K562 (cell line): Measurements from ENCODE around the gene R3HDM1. TPM values are rescaled to one million over a fixed set of nuclear protein-coding genes. Genes with fewer than 3 reads are reported as not detected.
"Not testable (repeated sequence)": the region's sequence is repeated elsewhere in the genome, so short reads cannot be mapped to it uniquely, and the experiment has no call there.

Experiments
- ATAC-seq: fragments of 200-7000 bp; cut with Tn5 transposase; 3 replicates; pipeline ENCODE4 v1.9.1; 2020; ENCODE audit warnings: moderate library complexity
- BruUV-seq: library from RNA; stranded (reverse); fragments of 400-500 nt; replicated peaks from 2 replicates; lab custom pipeline; 2021; lab: Mats Ljungman, UMichigan
- CTCF ChIA-PET: fragments of 300-600 bp; formaldehyde crosslinking; extraction: SDS; loops from one replicate; lab custom pipeline; 2021; ENCODE audit warnings: low intra/inter-chr PET ratio; lab: Yijun Ruan, JAX
- POLR2A ChIA-PET: fragments of 300-600, 350-650 bp; sonication (Branson Sonifier 250); formaldehyde crosslinking; extraction: SDS; loops from one replicate; lab custom pipeline; 2021; ENCODE audit warnings: antibody characterized with exemption, inconsistent platforms; lab: Yijun Ruan, JAX
- DNase-seq, 4 experiments: peaks; one replicate each; pipeline versions ENCODE4 v3.0.0 to v3.0.0-alpha.2; 2011 to 2018; ENCODE audit warnings: low spot score in 3 of 4, mixed read lengths in 3 of 4; ENCODE audit errors: extremely low read depth in 1 of 4
- FAIRE-seq: peaks from 2 replicates; lab custom pipeline; 2011; peaks lifted over from hg19 to GRCh38; lab: Jason Lieb, UNC
- H2AFZ ChIP-seq: 2 replicates; pipeline ENCODE4 v1.6.0; 2011; ENCODE audit warnings: low read depth, low read length, control low read depth, inconsistent platforms
- H3K27ac ChIP-seq: fragments of 200-600 bp; 3 replicates; pipeline ENCODE4 v1.8.0; 2011; ENCODE audit warnings: low read depth, mild to moderate bottlenecking, control low read depth, inconsistent platforms, low read length, moderate library complexity, mixed read lengths; ENCODE audit errors: extremely low read depth
- H3K27me3 ChIP-seq, 2 experiments: fragments of 300-600 bp in 1 of 2; 2 replicates in 1 of 2; 3 replicates in 1 of 2; pipeline versions ENCODE4 v1.6.0 to v1.8.0; 2011; ENCODE audit warnings: inconsistent platforms in 2 of 2, low read length in 2 of 2, mild to moderate bottlenecking in 1 of 2, mixed read lengths in 1 of 2, moderate library complexity in 1 of 2; ENCODE audit not compliant: control insufficient read depth in 2 of 2, insufficient read depth in 2 of 2
- H3K36me3 ChIP-seq: fragments of 300-600 bp; 3 replicates; pipeline ENCODE4 v1.8.0; 2011; ENCODE audit warnings: mild to moderate bottlenecking, low read length, inconsistent platforms; ENCODE audit not compliant: control insufficient read depth, insufficient read depth
- H3K4me1 ChIP-seq, 2 experiments: fragments of 200-600 bp in 1 of 2; replicated peaks in 1 of 2; 2 replicates in 1 of 2; 3 replicates in 1 of 2; pipeline versions ENCODE4 v1.5.1 to v1.8.0; 2011; ENCODE audit warnings: inconsistent platforms in 2 of 2, low read length in 2 of 2, mild to moderate bottlenecking in 1 of 2, mixed read lengths in 1 of 2, moderate library complexity in 1 of 2; ENCODE audit not compliant: control insufficient read depth in 2 of 2, insufficient read depth in 2 of 2
- H3K4me2 ChIP-seq: 2 replicates; pipeline ENCODE4 v1.6.1; 2011; ENCODE audit warnings: low read length, control low read depth, inconsistent platforms, mixed read lengths; ENCODE audit not compliant: insufficient read depth
- H3K4me3 ChIP-seq: fragments of 200-600 bp; sonication (generic), shearing (Covaris generic); 2 replicates; pipeline ENCODE4 v1.5.1; 2016; ENCODE audit warnings: control low read depth, inconsistent platforms
- H3K79me2 ChIP-seq: fragments of 200-600 bp; 3 replicates; pipeline ENCODE4 v1.8.0; 2011; ENCODE audit warnings: low read length, inconsistent platforms; ENCODE audit not compliant: control insufficient read depth, insufficient read depth
- H3K9ac ChIP-seq, 2 experiments: 2 replicates each; pipeline versions ENCODE4 v1.6.0 to v1.6.1; 2011; ENCODE audit warnings: low read depth in 2 of 2, low read length in 2 of 2, control low read depth in 1 of 2, inconsistent platforms in 1 of 2, mild to moderate bottlenecking in 1 of 2, mixed read lengths in 1 of 2; ENCODE audit not compliant: insufficient read depth in 1 of 2
- H3K9me1 ChIP-seq: one replicate; pipeline ENCODE4 v1.6.0; 2011; ENCODE audit warnings: inconsistent platforms, mild to moderate bottlenecking, low read length, moderate library complexity; ENCODE audit not compliant: control insufficient read depth, insufficient read depth
- H3K9me3 ChIP-seq: replicated peaks from 2 replicates; pipeline ENCODE4 v1.5.1; 2011; ENCODE audit warnings: low read depth, low read length, inconsistent platforms; ENCODE audit not compliant: control insufficient read depth, insufficient read depth
- H4K20me1 ChIP-seq: replicated peaks from 2 replicates; pipeline ENCODE4 v1.6.1; 2011; ENCODE audit warnings: low read length, inconsistent platforms, mixed read lengths; ENCODE audit not compliant: control insufficient read depth, insufficient read depth
- CEBPB ChIP-seq: fragments of 450-650 bp; IDR thresholded peaks from 2 replicates; pipeline ENCODE4 v1.6.1; 2016; ENCODE audit warnings: missing genetic modification characterization, missing compliant biosample characterization
- CEBPG ChIP-seq, 3 experiments: fragments of 200-800 bp in 1 of 3; sonication (Bioruptor generic) in 1 of 3; sonication (generic) in 1 of 3; formaldehyde crosslinking in 1 of 3; IDR thresholded peaks in 2 of 3; conservative IDR thresholded peaks in 1 of 3; 2 replicates each; pipeline versions ENCODE4 v1.6.1 to v1.8.0; 2016 to 2022; ENCODE audit warnings: missing compliant biosample characterization in 2 of 3, missing genetic modification characterization in 2 of 3, mild to moderate bottlenecking in 1 of 3, missing genetic modification reagents in 1 of 3
- CREB5 ChIP-seq: fragments of 250-450 bp; sonication (Bioruptor Pico); IDR thresholded peaks from 2 replicates; pipeline ENCODE4 v1.5.0; 2020; ENCODE audit warnings: mild to moderate bottlenecking
- TRIM25 ChIP-seq: fragments of 450-650 bp; IDR thresholded peaks from 2 replicates; pipeline ENCODE4 v1.7.0; 2016; ENCODE audit warnings: borderline replicate concordance
- ZNF140 ChIP-seq: fragments of 250-450 bp; sonication (Bioruptor Pico); IDR thresholded peaks from 2 replicates; pipeline ENCODE4 v1.8.0; 2021; ENCODE audit warnings: moderate library complexity, mild to moderate bottlenecking, inconsistent platforms
- ZNF212 ChIP-seq: fragments of 450-650 bp; formaldehyde crosslinking; IDR thresholded peaks from 2 replicates; pipeline ENCODE4 v1.4.0; 2020; ENCODE audit warnings: mild to moderate bottlenecking
- ZNF282 ChIP-seq: sonication (generic); formaldehyde crosslinking; IDR thresholded peaks from 2 replicates; pipeline ENCODE4 v1.8.1; 2023; ENCODE audit warnings: missing genetic modification reagents
- WGBS: fragments of 100-300 bp; shearing (Covaris generic); methylation state at CpG from one replicate; pipeline ENCODE4 v1.1.6; 2016; ENCODE audit warnings: low coverage, mixed read lengths; ENCODE audit not compliant: insufficient coverage; ENCODE audit errors: missing lambda C conversion rate; 5-methylcytosine and 5-hydroxymethylcytosine counted together
- in situ Hi-C: fragments of 300-500 bp; cut with MboI; formaldehyde crosslinking; loops from 4 replicates; pipeline ENCODE4 v1.15.0; 2018; ENCODE audit warnings: inconsistent platforms, mixed read lengths
- intact Hi-C: fragments of 100-400 bp; cut with micrococcal nuclease; formaldehyde crosslinking; loops from 2 replicates; pipeline ENCODE4 v1.14.2; 2022
- polyA plus RNA-seq, 8 experiments: library from polyadenylated mRNA; depleted of rRNA in 4 of 8; stranded (reverse) in 5 of 8; unstranded in 3 of 8; fragments of >200 nt; fragmentation: Nextera tagmentation in 2 of 8; fragmentation: Illumina TruSeq in 1 of 8; extraction: Ambion mirVana in 2 of 8; extraction: Trizol in 1 of 8; gene quantifications; 2 replicates each; pipeline versions ENCODE4 v1.2.1 to v1.2.3, GENCODE V29; 2011 to 2014; ENCODE audit warnings: inconsistent platforms in 1 of 8, missing spikeins in 1 of 8
- total RNA-seq, 7 experiments: library from RNA; depleted of rRNA in 6 of 7; stranded (reverse); fragments of >200 nt in 6 of 7; fragmentation: Illumina TruSeq in 2 of 7; extraction: Trizol in 2 of 7; gene quantifications; 2 replicates each; pipeline versions ENCODE4 v1.2.1 to v1.2.3, GENCODE V29; 2011 to 2021; ENCODE audit warnings: low replicate concordance in 1 of 7
- TF ChIP-seq, protein P1 (sequence below): fragments of 450-650 bp; IDR thresholded peaks from 2 replicates; pipeline ENCODE4 v1.6.1; 2016; ENCODE audit warnings: missing biosample characterization, missing genetic modification characterization

R3HDM1 gene
- total and polyA plus RNA-seq, 9 of the 15 experiments (the other 6 are each of a cell fraction or from before 2014, with no cell fraction given), result 12.4 to 89.4 (median 31.0) TPM

DNA sequence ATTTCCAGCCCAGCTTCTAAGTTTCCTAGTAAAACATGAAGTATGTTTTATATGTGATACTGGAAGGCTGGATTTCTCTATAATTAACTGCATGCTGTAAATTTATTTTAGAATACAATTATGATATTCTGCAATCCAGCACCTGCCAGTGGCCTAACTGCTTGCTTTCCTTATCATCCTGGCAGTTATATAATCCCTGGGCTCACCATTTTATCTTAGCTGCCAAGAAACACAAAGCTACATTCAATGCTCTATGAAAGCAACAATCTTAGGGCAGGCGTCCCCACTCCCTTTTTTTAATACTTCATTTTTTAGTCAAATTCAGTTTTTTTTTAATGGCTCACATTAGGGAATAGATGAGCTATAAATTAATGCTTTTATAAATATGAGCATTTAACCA lies 172.0 kb downstream of the R3HDM1 start (continued):
- TF ChIP-seq ZNF282 (CRISPR knock-in tag), result no peak

GRCh38 chr2:135704075-135704474 lies 172.8 kb downstream of the R3HDM1 start:
- CTCF ChIA-PET, H3K36me3 ChIP-seq, H3K4me3 ChIP-seq, ATAC-seq, H3K4me2 ChIP-seq, H4K20me1 ChIP-seq, H3K79me2 ChIP-seq, H2AFZ ChIP-seq, H3K9me3 ChIP-seq, BruUV-seq, in situ Hi-C loops, H3K4me1 ChIP-seq, FAIRE-seq, H3K27ac ChIP-seq, DNase-seq, H3K27me3 ChIP-seq, intact Hi-C loops, H3K9me1 ChIP-seq, H3K9ac ChIP-seq: not testable (repeated sequence)
- POLR2A ChIA-PET, result interaction anchor here (0.6 kb wide), 1 partner anchor 443 kb away, joined by 4 read pairs; no protein-coding TSS in a partner anchor
- 82% methylated on average over 5 of the region's 5 CpGs for WGBS

- no TSS peak for BruUV-seq
- TF ChIP-seq ZNF140 (CRISPR knock-in tag), result no peak
- no peak for TF ChIP-seq CEBPG (CRISPR knock-in tag; IDR thresholded peaks at IDR 0.05)
- peak; percentile 53 to 88 for TF ChIP-seq CEBPG (tag; conservative IDR thresholded peaks at IDR 0.05 in 1 of 2, IDR thresholded peaks at IDR 0.05 in 1 of 2)
- TF ChIP-seq, protein P1, sequence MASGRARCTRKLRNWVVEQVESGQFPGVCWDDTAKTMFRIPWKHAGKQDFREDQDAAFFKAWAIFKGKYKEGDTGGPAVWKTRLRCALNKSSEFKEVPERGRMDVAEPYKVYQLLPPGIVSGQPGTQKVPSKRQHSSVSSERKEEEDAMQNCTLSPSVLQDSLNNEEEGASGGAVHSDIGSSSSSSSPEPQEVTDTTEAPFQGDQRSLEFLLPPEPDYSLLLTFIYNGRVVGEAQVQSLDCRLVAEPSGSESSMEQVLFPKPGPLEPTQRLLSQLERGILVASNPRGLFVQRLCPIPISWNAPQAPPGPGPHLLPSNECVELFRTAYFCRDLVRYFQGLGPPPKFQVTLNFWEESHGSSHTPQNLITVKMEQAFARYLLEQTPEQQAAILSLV, result 0 out of 2 replicates have a peak, but pooled peaks have one; percentile 17
- TF ChIP-seq CEBPB (tag), result peak; percentile 83
- no peak for TF ChIP-seq ZNF212
- no peak for TF ChIP-seq TRIM25
- TF ChIP-seq CREB5, result no peak
Observed at GRCh38 chr2:135708159-135708558, 176.9 kb downstream of the R3HDM1 start.

More at GRCh38 chr2:135708159-135708558, 176.9 kb downstream of the R3HDM1 start:
- Histone ChIP-seq H3K27me3 (no peaks in the 10 kb centered on the region), H4K20me1 (no peaks in the 10 kb centered on the region), H3K9me1 (no peaks in the 10 kb centered on the region), H3K9ac (no peak overlapping the region), H3K36me3 (peaks cover 25% of the 10 kb centered on the region; the same call in 2 of the 3 replicates), H3K4me1 (no peaks in the 10 kb centered on the region), H2AFZ (no peak overlapping the region), H3K27ac (no peak overlapping the region), H3K4me2 (no peak overlapping the region), H3K9me3 (no peaks in the 10 kb centered on the region), H3K4me3 (no peak overlapping the region), H3K79me2 (no peaks in the 10 kb centered on the region)
- ChIA-PET CTCF (interaction anchor here (0.6 to 1.1 kb wide), 2 partner anchors 703 to 706 kb away, joined by 3 read pairs; no protein-coding TSS in a partner anchor), POLR2A (interaction anchor here (0.6 kb wide), 1 partner anchor 669 kb away, joined by 4 read pairs; no protein-coding TSS in a partner anchor)
- intact Hi-C loops, result no loop called here
- no peak for ATAC-seq
- in situ Hi-C loops, result no loop called here
- WGBS, result 93% methylated on average over 4 of the region's 4 CpGs
- DNase-seq, result no peak
- no peak for FAIRE-seq
